Daoy (cell line): ENCODE measurements around the gene IFIT2. TPM values are rescaled to one million over a fixed set of nuclear protein-coding genes. Genes with fewer than 3 reads are reported as not detected.
"Not testable (repeated sequence)": the region's sequence is repeated elsewhere in the genome, so short reads cannot be mapped to it uniquely, and the experiment has no call there.

Experiments
- DNase-seq: peaks from one replicate; pipeline ENCODE4 v3.0.0-alpha.2; 2015; ENCODE audit warnings: low read depth
- total RNA-seq: library from RNA; depleted of rRNA; stranded (reverse); fragments of >200 nt; shearing (Covaris generic); gene quantifications from 2 replicates; pipeline ENCODE4 v1.2.3, GENCODE V29; 2014; rRNA removed

The IFIT2 gene, protein sequence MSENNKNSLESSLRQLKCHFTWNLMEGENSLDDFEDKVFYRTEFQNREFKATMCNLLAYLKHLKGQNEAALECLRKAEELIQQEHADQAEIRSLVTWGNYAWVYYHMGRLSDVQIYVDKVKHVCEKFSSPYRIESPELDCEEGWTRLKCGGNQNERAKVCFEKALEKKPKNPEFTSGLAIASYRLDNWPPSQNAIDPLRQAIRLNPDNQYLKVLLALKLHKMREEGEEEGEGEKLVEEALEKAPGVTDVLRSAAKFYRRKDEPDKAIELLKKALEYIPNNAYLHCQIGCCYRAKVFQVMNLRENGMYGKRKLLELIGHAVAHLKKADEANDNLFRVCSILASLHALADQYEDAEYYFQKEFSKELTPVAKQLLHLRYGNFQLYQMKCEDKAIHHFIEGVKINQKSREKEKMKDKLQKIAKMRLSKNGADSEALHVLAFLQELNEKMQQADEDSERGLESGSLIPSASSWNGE
- 7.1 and 8.5 TPM in 2 replicates for total RNA-seq

DNA sequence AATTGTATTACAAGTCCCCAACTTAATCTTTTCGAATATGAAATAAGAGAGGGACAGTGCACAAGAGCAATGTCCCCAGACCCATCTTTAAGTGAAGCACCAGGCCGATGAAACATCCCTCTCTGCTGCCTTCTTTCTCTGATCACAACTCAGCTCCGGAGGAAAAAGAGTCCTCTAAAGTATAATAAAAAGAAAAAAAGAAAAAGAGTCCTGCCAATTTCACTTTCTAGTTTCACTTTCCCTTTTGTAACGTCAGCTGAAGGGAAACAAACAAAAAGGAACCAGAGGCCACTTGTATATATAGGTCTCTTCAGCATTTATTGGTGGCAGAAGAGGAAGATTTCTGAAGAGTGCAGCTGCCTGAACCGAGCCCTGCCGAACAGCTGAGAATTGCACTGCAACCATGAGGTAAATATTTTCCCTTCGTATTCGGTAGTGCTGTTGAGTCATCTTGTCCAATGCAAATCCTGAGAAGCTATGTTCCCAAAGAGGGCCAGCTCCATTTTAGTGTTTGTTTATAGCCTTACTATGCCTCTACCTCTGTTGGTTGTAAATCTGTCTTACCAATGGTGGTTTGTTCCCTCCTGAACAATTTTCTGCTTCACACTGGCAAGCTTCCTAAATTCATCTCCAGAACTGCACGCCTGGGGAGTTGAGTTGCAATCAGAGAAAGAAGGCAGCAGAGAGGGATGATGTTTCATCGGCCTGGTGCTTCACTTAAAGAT is at the start of gene IFIT2:
IFIT2 (plus strand) TSS at position 326 of the 725 bp plus-strand sequence; CDS start at position 404, 78 bp downstream.
- DNase-seq: peak; percentile 54

DNA sequence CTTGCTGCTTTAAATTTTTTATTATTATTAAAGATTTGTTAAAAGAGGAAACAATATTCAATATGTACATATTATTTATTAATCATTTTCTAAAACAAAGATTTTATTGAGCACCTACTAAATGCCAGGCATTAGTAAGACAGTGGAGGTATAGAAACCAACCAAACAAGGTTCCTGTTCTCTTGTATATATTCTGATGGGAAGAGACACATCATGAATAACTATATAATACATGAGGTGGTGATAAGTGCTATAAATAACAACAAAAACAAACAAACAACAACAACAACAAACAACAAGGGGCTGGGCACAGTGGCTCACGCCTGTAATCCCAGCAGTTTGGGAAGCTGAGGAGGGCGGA is 49.6 kb upstream of the IFIT2 start:
- DNase-seq: no peak

DNA sequence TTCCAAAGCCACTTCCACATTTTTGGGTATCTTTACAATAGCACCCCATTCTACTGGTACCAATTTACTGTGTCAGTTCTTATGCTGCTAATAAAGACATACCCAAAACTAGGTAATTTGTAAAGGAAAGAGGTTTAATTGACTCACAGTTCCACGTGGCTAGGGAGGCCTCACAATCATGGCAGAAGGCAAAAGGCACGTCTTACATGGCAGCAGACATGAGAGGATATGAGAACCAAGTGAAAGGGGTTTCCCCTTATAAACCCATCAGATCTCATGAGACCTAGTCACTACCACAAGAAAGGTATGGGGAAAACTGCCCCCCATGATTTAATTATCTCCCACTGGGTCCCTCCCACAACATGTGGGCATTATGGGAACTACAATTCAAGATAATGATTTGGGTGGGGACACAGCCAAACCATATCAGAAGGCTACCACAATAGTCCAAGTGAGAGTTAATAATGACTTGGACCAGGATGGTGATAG is 46.7 kb upstream of the IFIT2 start:
- not testable (repeated sequence) for DNase-seq

DNA sequence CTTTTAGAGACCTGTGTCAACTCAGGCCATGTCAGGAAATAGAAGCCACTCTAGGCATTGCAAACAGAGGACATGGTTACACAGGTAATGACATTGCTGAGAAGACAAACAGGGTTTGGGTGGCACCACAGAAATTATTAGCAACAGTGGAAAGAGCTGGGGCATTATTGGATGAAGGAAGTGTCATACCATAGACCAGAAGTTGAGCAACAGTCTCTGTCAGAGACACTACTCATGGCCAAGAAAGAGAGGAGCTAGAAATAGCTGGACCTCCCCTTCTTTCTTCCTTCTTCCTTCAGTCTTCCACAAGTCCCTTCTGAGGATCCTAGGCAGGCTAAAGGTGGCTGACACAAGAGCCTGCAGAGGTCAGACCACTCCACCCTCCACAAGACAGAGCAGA is 46.1 kb upstream of the IFIT2 start:
- DNase-seq: no peak

DNA sequence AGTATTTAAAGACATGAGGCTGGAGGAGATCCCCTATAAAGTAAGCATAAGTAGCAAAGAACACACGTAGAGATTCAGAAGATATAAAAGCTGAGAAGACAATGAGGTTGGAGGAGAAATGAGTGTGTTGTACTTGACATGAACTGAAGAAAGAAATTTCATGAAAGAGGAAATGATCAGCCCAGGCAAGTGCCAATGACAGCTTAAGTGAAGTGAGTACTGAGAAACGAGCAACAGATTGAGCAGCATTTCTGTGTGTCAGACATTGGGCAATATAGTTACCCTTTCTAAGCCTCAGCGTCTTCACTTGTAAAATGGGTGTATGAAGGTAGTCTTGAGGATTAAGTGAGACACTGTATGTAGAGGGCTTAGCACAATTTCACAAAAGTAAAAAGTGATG is 45.5 kb upstream of the IFIT2 start:
- DNase-seq: no peak

DNA sequence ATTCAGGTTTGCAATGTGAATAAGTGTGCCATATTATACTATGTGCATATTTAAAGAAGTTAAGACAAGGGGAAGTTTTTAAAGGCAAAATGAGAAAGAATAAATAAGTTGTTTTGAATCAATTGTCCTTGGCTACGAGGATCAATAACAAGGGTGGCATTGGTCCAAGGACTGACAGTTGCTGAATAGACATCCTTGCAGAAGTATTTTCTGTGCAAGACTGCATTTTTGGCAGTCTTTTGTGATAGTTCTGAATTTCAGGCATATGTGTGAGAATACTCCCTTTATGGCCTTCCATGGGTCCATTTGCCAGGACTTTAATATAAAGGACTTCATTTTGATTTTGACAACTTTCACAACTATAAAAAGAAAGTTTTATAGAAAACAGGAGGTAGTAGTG is 44.9 kb upstream of the IFIT2 start:
- DNase-seq: no peak

DNA sequence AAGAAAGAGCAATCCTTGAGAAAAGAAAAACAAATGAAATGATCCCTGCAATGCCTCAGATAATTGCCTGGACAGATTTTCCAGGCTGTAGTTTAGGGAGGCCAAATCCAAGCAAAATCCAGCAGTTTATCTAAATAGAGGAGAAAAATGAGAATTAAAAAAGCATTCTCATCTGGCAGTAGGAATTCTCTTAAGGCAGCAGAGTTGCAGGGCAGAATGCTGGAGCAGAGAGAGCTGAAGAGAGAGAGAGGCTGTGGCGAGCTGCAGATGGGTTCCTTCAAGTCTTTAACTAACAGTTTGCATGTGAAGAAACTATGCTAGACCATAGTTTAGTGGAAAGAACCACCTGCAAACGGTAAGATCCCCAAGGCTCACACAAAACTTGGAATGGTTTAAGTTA is 44.3 kb upstream of the IFIT2 start:
- no peak for DNase-seq

DNA sequence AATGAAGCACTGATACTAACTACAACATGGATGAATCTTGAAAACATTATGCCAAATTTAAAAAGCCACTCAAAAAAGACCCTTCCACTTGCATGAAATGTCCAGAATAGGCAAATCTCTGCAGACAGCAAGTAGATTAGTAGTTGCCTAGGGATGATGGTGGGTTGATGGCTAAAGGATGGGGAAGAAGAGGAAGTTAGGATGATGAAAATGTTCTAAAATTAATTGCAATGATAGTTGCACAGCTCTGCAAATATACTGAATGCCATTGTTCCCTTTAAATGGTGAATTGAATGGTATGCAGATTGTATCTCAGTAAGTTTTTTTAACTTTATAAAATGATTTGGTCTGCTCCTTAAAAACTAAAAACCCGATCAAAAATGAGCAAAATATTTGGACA is 43.0 kb upstream of the IFIT2 start:
- DNase-seq: no peak

DNA sequence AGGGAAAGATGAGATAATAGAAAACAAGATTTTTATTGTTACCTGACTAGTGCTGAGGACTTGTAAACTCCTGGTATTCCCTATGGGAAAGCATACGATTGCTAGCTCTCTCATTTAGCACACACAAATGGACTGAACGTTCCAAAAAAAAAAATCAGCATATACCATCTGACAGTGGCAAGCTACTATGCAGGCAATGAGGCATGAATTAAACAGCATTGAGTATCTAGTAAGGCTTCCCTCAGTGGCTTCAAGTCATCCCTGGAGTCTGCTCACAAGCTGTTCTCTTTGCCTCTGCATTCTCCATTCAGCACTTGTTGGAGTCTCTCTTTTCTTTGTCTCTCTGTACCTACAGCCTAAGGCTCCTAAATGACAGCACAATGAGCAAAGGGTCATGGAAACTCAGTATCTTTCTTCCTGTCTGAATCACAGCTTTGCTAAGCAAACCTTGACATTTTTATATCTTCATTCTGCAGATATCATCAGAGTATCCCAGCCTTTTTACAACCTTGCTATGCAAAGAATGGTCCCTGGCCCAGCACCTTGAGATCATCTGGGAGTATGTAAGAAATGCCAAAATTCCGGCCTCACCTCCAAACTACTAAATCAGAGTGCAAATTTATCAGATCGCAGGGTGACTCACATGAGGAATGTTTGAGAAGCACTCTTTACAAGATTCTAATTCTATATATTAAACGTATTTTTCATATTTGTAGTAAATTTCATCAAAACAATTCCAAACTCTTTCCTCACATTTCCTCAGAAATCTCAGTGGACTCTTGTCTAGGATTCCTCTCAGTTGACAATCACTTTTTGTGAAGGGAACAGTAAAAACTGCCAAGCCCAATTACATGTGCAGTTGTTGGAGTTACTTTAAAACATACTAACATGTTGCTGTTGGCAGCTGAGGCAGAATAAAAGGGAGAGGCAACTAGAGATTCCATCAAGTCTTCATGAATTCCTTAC is 39.5 kb upstream of the IFIT2 start:
- DNase-seq: no peak

DNA sequence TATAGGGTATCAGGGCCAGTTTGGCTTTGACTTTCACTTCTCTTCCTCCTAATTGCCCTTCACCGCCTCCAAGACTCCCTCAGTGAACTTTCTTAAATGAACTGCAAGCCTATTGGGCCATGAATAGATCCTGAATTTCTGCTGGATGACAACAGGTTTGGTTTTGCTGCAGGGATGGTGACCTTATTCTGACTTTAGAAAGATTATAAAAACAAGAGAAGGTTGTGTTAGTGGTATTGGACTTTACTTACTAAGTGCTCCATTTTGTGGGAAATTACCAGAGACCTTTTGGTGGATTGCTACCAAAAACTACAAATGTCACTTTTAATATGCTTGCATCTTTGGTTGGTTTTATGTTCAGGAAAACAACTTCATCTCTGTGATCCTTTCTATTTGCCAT is 38.8 kb upstream of the IFIT2 start:
- DNase-seq: no peak

DNA sequence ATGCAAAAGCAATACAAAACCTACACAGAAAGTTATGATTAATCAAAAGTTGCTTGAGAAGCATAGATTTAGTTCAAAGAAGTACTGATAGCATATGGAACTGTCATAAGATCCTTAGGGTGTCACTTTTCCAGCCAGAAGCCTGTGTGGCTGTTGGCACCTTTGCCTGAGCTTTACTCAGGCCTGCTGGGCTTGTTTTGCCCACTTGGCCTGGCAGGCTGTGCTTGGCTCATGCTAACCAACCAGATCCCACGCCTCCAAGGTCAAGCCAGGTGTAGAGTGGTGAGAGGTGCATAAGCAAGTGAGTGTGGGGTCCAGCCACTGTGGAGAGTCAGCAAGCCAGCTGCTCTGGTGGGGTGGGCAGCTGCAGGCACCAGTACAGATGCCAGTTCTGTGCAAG is 38.3 kb upstream of the IFIT2 start:
- no peak for DNase-seq

DNA sequence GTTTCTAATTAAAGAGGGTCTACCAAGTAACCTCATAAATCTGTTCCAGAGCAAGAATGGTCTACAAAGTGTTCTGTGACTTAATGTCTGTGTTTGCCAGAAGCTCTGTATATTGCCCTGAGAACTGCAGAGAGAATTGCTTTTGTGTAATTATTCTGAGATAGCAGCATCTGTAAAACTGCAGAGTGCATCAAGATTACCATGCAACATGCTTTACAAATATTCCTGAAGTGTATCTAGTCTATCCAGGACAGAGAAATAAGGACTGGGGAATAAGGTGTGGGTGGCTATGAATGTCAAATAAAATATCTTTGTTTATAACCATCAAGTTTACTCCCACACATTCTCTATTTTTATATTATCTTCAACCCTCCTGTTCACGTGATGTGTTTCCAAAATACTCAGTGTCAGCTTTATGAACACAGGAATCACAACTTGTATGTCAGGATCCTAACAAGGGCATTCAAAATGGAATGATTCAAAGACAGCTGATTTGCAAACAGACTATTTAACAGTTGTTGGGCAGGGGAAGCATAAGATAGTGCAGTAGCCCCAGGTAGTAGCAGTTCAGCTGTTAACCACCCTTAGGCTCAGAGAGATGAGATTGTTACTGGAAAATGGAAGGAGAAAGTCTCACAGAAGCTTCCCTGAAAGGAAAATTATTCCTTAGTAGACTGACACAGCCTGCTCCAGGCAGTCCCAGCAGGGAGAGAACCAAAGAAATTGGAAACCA is 35.0 kb upstream of the IFIT2 start:
- DNase-seq: no peak

DNA sequence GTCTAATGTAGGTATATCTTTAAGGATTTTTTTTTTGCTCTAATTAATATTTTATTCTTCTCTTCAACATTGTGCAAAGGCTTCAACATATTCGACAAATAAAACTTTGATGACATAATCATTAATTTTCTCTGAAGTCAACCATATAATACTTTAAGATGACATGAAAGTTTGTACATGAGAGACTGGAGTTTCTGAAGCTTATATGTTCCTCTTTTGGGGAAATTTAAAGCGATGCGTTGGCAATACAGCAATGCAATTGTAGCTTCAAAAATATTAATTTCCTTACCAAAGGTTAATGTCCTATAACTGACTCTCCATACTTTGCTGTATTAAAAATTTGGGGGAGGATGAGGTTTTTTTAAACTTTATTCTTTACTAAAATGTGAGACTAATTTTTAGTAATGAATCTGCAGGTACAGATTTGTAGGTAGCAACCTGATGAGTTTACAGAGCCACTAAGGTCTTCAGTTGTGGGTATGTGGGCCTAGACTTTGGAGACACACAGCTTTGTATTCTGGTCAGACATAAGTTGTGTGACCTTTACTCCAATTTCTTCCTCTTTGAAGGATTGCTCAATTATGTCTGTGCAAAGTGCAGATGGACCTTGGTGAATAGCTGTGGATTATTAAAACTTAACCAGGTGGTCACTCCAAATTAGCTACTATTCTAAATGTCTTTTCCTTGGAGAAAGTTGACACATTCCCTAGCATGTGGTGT is 32.3 kb upstream of the IFIT2 start:
- no peak for DNase-seq

DNA sequence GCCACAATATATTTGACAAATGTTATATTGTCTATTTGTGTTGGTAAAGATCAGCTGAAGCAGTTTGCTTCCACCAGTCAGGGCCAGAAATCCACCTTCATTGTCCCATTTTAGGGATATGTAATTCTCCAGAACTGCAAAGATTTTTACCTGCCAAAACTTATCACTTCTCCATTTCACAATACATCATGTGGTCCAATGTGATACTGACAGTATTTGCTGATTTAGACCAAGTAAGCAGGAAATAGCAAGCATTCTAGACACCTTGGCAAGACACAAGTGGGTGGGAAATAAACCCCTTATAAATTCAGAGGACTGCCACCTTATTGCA is 31.7 kb upstream of the IFIT2 start:
- no peak for DNase-seq

DNA sequence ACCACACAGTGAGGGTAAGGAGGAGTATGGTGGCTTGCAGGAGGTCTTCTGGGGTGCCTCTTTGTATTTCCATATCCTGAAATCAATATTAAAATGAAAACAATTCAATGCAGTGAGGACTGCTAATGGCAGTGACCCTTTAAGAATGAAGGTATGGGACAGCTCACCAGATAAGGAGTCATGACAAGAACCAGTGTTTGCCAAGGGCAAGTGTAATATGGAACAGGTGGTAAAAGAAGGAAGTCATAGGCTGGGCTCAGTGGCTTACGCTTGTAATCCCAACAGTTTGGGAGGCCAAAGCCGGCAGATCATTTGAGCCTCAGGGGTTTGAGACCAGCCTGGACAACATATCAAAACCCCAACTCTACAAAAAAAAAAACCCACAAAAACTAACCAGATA is 30.3 kb upstream of the IFIT2 start:
- no peak for DNase-seq

DNA sequence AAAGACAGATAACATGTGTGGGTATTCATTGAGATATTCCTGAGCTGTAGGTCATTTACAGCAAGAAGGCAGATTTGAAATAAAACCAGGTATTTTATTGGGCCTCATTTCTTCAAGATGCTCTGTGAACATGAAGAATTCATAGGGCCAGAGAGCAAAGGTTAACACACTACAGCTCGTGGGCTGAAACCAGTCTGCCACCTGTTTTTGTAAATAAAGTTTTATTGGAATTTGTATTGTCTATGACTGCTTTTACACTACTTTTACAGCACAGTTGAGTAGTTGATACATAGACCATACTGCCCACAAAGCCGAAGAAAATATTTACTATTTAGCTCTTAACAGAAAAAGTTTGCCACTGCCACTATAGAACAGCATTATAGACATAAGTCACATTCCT is 28.2 kb upstream of the IFIT2 start:
- DNase-seq: no peak

DNA sequence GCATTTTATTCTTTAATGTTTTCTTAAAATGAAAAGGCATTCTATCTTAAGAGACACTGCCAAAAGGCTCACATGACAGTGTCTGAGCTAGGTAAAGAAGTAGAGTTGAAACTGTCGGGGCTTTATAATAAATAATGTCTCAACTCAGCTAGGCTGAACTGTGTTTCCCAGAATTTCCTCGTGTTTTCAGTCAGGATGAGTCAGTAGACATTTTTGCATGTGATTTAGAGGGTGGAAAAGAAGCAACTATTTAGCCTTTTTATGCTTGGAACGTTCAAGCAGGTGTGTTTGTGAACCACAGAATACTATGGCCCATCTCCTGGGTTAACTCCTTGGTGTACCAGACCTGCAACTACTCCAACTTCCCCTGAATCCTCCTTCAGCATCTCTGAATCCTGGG is 26.9 kb upstream of the IFIT2 start:
- no peak for DNase-seq

DNA sequence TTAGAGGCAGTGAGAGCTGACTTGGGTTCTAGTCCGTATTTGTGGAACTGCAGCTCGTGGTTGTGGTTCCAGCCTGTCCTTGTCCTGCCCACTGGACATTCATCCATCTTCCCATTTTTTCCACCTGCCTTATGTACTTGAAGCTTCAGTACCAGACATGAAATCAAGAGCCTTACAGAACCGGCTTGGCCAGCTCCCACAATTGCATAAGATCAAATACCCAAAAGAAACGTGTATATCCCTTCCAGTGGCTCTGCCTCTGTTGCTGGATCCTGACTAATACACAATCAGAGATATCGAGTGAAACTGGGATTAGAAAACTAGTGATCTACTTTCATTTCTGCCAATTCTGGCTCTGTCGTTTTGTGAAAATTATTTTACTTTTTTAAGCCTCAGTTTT is 26.5 kb upstream of the IFIT2 start:
- DNase-seq: no peak

DNA sequence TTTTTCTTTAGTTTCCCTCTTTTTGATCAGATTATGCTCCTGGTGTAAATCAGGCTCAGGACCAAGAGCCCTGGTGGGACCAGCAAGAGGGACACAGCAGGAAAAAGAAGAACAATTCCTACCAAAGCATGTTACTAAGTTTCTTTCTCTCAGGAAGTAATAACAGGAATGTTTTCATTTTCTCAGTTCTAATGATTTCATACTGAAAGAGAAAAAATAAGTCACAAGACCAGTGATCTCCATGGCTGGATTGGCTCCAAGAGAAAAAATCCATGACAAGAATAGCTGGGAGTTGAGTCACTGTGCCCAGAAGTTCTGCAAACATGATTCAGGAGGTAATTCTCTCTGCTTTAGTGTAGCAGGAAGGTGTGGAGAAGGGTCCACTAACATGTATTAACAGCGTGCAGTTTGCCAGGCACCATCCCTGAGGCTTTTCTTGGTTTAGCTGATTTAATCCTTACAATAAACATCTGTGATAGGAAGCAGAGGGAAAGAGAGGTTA is 23.8 kb upstream of the IFIT2 start:
- peak; percentile 91 for DNase-seq

DNA sequence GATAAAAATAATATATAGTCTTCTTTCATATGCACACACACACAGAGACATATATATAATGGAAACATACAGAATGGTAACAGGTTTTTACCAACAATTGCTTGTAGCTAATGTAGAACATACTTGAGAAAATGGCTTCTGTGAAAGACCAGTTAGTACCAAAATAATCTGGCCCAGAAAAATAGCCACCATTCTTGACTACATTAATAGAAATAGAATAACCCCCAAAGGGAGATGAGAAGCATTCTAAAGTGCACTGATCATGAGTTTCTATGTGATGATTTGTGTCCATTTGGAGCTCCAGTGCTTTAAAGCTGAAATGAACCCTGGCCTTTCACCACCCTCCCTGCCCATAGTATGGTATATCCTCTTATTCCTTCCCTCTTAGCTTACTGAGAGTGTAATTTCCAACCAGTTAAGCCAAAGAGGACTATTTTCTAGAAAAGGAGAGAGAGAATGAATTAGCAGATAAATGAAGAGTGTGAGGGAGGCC is 22.9 kb upstream of the IFIT2 start:
- no peak for DNase-seq
